Measurements from ENCODE around the gene MAPRE3.
"Not testable (repeated sequence)": the region's sequence is repeated elsewhere in the genome, so short reads cannot be mapped to it uniquely, and the experiment has no call there.

MAPRE3 gene

GRCh38 chr2:26970244-26970927, at the start of gene MAPRE3:
Gene MAPRE3 (plus strand): TSS chr2:26970637. CDS start chr2:27022219, 51,582 bp downstream.
- peak; percentile 69 for DNase-seq (ENCODE audit: low read depth)

DNA sequence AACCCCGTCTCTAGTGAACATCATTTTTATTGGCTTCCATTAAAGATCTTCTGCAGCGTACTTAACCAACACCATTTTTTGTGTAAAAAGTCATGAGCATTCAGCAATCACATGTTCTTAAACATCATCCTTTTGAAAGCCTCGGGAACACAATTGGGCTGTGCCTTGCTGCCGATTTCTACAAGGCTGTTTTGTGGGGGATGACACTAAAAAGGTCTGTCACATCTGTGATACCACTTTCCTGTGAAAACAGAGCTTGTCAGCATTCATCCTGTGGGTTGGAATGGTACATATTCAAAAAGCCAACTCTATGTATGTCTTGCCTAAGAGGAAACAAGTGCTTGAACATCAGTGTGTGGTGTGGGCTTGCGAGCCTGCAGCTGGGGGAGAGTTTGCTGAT, 49.1 kb upstream of the MAPRE3 start:
- DNase-seq (ENCODE audit: low read depth): no peak

GRCh38 chr2:26922405-26923188, 47.8 kb upstream of the MAPRE3 start:
- DNase-seq (ENCODE audit: low read depth): peak; percentile 16

GRCh38 chr2:26923189-26923466, 47.3 kb upstream of the MAPRE3 start:
- not testable (repeated sequence) for DNase-seq (ENCODE audit: low read depth)

- DNase-seq (ENCODE audit: low read depth): no peak
These were observed 45.7 kb upstream of the MAPRE3 start for GRCh38 chr2:26924731-26925099.

DNA sequence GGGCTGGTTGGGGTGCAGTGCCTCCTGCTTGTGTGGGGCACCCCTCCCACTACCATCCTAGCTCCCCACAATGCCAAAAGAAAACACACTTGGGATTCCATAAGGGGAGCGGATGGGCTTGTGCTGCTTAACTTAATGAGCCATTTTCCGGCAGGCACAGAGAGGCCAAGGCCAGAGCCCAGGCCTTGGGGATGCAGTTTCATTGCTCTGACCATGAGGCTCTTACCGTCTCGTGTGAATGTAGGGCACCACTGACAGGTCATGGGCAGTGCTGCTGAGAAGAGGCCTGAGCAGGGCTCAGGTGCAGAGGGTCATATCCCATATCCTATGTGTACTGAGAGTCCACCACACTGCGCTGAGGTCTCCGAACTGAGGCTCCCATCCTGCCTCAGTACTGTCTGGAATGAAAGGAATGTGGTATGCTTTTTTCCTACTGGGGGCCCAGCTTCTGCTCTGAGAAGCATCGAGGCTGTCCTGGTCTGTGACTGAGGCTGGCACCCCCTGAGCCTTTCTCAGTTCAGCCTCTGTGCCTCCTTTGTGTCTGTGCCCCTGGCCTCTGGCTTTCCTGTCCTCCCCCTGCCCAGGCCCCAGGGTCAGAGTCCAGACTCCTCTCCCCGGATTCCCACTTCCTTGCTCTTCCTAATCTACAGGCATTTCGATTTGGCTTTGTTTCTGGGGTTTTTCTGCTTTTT, 45.2 kb upstream of the MAPRE3 start:
- DNase-seq (ENCODE audit: low read depth): no peak

GRCh38 chr2:26927221-26927620, 43.2 kb upstream of the MAPRE3 start:
- DNase-seq (ENCODE audit: low read depth): no peak

DNA sequence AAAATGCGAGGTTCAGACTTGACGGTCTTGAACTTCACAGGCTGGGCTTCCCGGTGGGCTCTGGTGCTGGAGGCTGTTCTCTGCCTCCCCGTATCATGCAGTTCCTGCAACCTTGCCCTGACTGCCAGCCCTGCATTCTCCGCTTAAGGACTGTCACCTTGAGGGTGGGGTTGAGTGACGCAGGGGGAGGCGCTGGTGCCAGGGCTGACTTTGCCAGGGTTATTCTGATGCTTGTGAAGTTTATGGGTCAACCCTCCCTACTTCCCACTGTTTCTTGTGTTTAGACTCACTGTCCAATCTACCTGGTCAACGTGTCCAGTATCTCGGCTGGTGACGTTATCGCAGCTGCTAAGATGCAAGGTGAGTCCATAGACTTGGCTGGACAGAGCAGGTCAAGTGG, 37.5 kb upstream of the MAPRE3 start:
- DNase-seq (ENCODE audit: low read depth): no peak

DNA sequence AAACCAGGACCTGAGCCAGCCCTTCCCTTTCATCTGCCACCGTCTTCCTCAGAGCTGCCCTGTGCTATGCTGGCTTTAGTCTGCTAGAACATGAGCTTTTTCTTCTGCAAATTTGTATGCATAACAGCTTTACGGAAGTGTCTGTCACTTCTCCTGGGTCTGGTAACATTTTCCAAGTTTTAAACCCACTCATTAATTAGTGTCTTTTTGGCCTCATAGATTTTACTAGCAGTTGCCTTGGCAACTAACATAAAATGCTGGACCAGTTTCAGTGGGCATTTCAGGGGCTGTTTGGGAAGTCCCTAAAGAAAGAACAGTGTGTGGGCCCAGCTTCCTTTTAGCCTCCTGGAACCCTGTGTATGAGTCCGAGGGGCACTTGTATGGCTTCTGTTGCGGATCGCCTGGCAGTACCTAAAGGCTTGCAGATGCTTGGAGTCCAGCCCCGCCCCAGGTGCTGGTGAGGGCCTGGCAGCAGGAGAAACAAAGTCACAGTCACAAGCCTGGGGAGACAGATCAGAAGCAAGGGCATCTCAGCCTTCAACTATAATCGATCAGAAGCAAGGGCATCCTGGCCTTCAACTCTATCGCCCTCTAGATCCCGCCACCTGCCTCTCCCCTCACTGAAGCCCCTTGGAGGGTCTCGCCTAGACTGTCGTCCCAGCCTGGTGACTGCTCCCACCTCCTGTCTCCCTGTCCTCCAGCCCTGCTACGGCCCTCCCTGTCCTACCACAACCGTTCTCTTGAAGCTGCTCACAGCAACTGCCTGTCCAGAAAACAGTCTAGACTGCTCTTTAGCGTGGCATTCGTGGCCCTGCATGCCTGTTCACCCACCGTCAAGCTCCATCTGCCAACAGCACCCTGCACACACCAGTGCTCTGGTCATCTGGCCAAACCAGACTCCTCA, 36.8 kb upstream of the MAPRE3 start:
- DNase-seq (ENCODE audit: low read depth): no peak

GRCh38 chr2:26934335-26934724, 36.1 kb upstream of the MAPRE3 start:
- DNase-seq (ENCODE audit: low read depth): no peak

GRCh38 chr2:26934985-26935384, 35.5 kb upstream of the MAPRE3 start:
- DNase-seq (ENCODE audit: low read depth): no peak

DNA sequence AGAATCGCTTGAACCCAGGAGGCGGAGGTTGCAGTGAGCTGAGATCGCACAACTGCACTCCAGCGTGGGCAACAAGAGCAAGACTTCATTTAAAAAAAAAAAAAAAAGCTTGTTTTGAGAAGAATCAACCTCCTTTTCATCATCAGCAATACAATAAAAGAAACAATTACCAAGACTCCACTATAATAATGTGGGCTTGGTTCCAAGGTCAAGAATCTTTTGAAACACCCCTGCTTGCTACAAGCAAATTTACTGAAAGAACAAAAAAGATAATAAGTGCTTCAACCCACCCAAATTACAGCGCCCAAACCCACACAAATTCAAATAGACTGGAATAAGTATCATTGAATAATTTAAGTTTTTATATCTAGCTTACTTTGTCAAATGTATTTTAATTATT, 33.6 kb upstream of the MAPRE3 start:
- DNase-seq (ENCODE audit: low read depth): no peak

- DNase-seq (ENCODE audit: low read depth): no peak
These were observed 31.9 kb upstream of the MAPRE3 start for GRCh38 chr2:26938399-26939118.

DNA sequence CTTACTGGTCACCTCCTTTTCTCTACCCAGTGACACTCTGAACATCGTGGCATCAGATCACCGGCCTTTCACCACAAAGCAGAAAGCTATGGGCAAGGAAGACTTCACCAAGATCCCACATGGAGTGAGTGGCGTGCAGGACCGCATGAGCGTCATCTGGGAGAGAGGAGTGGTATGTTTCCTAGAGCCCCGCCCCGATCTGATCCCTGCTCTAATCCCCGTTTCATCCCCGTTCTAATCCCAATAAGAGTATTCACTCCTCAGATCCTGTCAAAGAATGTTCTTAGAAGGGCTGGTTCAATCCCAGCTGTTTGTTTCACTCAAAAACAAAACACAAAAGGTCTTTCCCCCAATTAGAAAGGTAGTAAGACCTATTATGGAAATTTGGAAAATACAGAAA, 30.4 kb upstream of the MAPRE3 start:
- DNase-seq (ENCODE audit: low read depth): no peak

DNA sequence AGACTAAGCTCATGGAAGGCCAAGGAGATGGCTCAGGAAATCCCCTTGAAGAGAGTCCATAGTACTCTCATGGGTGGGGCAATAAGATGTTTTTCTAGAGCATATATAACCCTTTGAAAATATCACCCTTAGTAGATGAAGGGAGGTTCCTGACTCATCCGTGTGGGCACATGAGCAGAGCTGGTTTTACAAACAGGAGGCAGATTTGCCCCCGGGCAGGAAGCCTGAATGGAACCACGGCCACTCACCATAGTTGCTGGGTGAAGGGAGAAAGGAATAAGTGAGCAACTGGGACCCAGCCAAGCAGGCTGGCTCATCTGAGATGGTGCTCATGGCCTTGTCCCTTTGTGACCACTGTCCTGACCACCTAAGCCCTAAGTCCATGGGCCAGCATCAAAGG, 29.0 kb upstream of the MAPRE3 start:
- no peak for DNase-seq (ENCODE audit: low read depth)

DNA sequence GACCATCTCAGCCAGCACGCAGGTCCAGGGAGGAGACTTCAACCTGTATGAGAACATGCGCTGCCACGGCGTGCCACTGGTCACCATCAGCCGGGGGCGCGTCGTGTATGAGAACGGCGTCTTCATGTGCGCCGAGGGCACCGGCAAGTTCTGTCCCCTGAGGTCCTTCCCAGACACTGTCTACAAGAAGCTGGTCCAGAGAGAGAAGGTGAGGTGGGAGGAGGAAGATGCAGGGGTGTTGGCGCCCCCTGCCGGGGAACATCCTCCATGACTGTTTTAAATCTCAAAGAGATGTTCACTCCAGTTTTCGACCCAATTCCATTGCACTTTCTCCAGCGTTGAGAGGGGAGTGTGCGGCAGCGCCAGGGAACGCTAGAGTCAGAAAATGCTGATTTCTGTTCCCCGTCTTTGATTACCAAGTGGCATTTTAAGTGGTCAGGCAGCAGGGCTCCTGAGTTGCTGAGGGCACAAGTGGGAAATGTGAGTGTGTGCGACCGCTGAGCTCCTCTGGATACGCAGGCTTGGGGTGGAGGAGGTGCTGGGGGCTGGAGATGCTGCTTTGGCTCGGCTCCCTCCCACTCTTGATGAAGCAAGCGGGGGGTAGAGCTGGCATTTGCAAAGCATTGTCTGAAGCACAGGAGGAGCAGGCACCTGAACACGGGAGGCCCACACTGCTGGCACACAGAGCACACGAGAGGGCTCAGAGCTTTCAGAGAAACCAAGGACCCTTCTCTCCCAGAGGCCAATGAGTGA, 27.7 kb upstream of the MAPRE3 start:
- peak; percentile 53 for DNase-seq (ENCODE audit: low read depth)

GRCh38 chr2:26945991-26946750, 24.3 kb upstream of the MAPRE3 start:
- no peak for DNase-seq (ENCODE audit: low read depth)

DNA sequence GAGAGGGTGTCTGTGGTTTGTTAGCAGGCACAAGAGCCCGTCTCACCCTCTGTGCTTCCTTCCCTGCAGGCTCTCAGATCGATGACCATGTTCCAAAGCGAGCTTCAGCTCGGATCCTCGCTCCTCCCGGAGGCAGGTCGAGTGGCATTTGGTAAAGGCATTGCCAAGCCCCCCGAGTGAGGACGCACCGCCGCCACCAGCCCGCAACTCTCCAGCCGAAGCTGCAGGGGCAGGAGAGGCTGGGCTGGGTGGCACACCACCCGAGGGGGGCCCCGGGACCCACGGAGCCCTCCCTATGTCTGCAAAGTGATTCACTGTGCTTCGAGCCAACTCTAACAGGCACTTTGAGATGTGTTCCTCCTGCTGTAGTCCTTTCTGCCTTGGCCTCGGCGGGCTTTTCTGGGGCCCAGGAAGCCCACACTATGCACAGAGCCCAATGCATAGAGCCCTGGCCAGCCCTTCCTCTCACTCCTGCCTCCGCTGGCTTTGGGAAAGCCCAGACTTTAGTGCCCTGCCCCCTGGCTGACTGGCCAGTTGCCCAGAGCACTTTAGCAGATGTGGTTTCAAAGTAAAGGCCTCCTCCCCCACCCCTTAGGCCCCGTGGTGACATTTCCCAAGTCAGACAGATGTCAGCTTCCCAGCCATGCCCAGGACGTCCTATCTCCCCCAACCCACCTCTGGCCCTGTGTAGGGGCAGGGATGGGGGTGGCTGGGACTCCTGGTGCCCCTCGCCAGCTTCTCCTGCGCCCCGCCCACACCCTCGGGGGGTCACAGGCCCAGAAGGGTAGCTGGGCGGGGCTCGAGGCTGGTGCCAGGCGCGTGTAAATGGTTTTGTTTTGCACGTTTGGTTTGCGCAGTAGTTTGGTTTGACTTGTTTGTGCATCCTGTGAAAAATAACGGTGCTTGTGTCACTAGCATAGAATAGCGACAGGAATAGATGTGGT, 23.3 kb upstream of the MAPRE3 start:
- no peak for DNase-seq (ENCODE audit: low read depth)

GRCh38 chr2:26948800-26949199, 21.6 kb upstream of the MAPRE3 start:
- DNase-seq (ENCODE audit: low read depth): no peak
